NCI-H1436 treated with DMSO at 0.1 percent for 48 hours (cell line): Measurements from ENCODE around the gene RYK.
"Not testable (repeated sequence)": the region's sequence is repeated elsewhere in the genome, so short reads cannot be mapped to it uniquely, and the experiment has no call there.

Experiments used
- DNase-seq: peaks from one replicate; lab custom pipeline; 2025; lab: John Stamatoyannopoulos, UW

RYK gene

GRCh38 chr3:134253475-134254226 is 3.0 kb upstream of the RYK start:
- DNase-seq, result no peak

GRCh38 chr3:134252766-134253165 is 2.1 kb upstream of the RYK start:
- DNase-seq, result no peak

GRCh38 chr3:134251731-134252391 is 1.2 kb upstream of the RYK start:
- DNase-seq, result no peak

DNA sequence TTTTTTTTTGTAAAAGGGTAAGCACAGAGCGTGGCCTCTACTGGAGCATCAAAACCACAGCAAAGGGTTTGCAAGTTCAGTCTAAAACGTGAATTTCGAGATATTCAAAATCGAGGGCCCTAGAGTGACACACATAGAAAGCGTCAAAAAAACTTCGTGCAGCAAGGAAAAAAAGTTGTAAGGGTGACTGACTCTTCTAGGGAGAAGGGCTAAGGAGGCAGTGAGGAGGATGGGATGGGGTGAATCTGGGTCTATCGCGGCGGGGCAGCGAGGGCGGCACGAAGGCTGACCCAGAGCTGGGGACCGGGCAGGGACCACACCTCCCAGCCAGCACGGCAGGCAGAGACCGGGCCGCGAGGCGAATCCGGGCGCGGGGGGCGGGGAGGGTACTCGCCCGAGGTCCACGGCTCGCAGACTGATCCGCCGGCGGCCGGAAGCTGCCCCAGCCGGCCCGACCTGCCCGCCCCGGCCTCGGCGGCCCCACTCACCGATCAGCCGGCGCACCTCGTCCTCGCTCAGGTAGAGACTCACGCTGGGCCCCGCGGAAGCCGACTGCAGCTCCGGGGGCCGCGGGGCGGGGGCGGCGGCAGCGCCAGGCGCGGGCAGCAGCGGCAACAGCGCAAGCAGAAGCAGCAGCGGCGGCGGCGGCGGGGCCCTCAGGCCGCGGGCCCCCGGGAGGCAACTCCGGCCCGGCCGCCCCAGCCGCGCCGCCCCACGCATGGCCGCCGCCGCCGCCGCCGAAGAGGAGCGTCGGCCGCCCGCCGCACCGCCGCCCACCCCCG is 533 bp downstream of the RYK start:
- no peak for DNase-seq

GRCh38 chr3:134249296-134249841 is 1.3 kb downstream of the RYK start:
- no peak for DNase-seq

GRCh38 chr3:134244921-134245320 is 5.7 kb downstream of the RYK start:
- DNase-seq, result no peak

- DNase-seq, result no peak
Measured at GRCh38 chr3:134242649-134243617, 7.7 kb downstream of the RYK start.

DNA sequence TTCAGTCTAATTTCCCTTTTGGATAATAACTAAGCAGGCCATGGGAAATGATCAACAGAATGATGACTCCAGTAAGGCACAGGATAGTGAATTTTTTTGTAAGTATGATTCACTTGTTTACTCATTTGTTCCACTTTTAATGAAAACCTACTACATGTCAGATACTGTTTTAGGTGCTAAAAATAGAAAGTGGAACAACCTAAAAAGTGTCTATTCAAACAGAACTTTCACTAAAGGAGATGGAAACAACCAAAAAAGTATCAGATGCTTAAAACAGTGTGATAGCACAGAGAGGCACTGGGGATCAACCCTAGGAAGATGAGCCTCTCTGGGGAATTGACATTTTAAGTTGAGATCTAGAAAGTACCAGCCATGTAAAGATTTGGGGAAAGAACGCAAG is 11.1 kb downstream of the RYK start:
- no peak for DNase-seq

DNA sequence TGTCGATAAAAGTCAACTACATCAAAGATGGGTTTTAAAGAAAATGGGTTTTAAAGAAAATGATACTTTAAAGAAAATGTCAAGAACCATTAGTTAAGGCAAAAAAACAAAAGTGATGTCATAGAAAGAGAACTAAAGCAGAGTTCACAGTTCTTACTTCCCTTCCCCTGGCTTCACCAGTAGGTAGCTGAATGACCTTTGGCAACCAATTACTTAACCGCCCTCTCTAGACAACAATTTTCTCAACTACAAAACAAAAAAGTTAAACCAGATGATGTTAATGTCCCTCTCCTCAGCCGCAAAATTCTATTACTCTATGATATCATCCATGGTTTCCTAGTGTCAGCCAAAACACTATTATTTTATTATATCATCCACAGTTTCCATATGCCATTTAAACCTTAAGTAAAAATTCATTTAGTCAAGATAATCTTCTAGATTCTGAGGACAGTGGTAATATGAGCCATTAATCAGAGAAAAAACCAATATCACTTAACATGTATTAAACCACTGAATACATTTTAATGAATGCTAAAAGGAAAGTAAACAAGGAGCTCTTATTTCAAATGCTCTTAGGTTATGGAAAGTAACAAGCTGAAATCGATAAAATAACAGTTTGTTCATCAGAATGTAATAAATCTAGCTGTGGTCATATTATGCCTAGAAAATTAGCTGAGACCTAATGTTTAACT is 13.1 kb downstream of the RYK start:
- no peak for DNase-seq

GRCh38 chr3:134236505-134237170 is 14.0 kb downstream of the RYK start:
- DNase-seq, result no peak

DNA sequence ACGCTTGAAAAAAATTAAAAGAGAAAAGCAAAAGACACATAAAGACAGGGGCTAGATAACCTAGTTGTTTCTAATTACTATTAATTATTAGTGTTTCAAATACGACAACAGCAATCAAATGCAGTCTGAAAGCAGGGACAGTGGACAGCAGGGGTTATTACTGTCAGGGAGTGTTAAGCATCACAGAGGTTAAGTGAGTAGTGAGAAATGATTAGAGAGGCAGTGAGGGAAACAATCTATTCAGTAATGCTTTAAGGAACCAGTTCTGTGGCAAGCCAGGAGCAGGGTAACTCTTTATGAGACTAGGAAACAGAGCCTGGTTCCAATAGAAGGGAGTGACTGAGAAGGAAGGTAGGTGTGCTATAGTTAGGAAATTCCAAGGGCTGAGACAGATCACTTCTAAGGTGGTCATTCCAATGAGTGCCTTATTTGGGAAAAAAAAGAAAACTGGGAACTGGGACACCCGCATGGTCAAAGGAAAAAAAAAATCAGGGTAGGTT is 15.0 kb downstream of the RYK start:
- no peak for DNase-seq

DNA sequence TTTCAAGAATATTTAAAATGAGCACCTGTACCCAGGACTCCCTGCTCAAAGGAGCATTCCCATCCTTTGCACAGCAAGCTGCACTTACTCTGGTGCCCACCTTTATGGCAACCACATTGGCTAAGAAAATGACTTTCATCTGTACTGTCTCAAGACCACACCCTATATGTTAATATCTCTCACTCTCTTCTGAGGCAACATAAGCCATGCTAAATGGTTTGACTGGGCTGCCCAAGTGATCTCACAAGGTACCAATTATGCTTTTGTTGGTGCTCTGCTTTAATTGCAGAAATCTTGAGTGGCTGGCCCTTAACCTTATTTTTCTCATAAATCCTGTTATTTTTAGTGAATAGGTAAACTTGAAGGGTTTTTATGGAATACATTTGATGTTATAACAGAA is 17.7 kb downstream of the RYK start:
- DNase-seq, result no peak

GRCh38 chr3:134232151-134232550 is 18.5 kb downstream of the RYK start:
- no peak for DNase-seq

- DNase-seq, result no peak
Measured at GRCh38 chr3:134231131-134231530, 19.5 kb downstream of the RYK start.

GRCh38 chr3:134229038-134229437 is 21.6 kb downstream of the RYK start:
- DNase-seq, result no peak

GRCh38 chr3:134228479-134228878 is 22.2 kb downstream of the RYK start:
- DNase-seq, result no peak

GRCh38 chr3:134228035-134228434 is 22.6 kb downstream of the RYK start:
- DNase-seq, result no peak

DNA sequence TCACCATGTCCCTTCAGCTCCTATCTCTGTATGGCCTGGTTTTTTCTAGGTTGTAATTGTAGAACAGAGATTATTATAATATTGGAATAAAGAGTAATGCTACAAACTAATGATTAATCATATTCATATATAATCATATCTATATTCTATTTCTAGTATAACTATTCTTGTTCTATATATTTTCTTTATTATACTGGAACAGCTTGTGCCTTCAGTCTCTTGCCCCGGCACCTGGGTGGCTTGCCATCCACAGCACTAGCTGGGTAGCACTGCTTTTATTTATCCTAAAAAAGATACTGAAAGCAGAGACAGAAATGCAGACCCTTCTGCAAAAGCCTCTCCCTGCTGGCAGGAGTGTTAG is 25.9 kb downstream of the RYK start:
- DNase-seq, result not testable (repeated sequence)

DNA sequence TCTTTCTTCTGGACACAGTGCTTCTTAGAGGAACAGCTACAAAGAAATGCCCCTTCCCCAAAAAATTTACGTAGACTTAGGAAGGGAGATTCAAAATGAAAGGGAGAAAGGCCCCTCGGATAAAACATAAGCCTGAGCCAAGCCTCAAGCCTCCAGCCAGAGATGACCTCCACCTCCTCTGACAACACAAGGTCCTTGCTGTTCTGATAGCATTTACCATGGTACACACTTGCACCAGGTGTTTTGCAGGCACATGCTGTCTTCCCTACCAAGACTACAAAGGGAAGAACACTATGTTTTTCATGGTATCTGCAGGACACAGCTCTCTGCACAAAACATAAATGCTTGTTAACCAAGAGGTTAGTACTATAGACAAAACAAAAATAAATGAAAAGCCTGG is 27.8 kb downstream of the RYK start:
- DNase-seq, result no peak

DNA sequence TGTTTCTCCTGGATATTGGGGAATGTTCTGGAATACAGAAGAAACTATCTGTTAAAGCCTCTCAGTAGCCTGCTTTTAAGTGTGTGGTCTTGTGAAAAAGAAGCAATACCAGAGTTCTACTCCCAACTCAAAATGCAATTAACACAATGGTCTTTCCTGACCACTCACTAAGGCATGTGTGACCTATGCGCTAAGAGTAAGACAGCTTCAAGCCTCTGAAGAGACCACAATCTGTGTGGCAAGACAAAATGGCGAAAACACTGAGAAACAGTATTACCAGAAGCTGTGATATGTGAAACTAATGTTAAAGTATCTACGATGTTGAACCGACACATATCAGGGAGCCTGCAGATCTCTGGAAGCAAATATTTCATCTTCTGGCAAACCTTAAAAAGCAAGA is 33.8 kb downstream of the RYK start:
- no peak for DNase-seq
